ENCODE measurements around the gene PLAAT1. TPM values are rescaled to one million over a fixed set of nuclear protein-coding genes. Genes with fewer than 3 reads are reported as not detected.

PLAAT1 gene
- total RNA-seq, 3 donors from 2014 or later, result 0.73 TPM; not detected in 2

GRCh38 chr3:193240436-193240849 is 579 bp upstream of the PLAAT1 start:
- ATAC-seq, result peak; percentile 6
- intact Hi-C loops (cut with DNase I, micrococcal nuclease), result no loop called here

GRCh38 chr3:193241716-193242115 is 694 bp downstream of the PLAAT1 start:
- Histone ChIP-seq H3K9me3 (no peaks in the 10 kb centered on the region), H3K4me1 (ENCODE audit: low read depth) (no peaks in the 10 kb centered on the region), H3K36me3 (ENCODE audit: low read depth) (no peaks in the 10 kb centered on the region), H3K4me3 (no peak overlapping the region)
- ATAC-seq, result no peak
- intact Hi-C loops (cut with DNase I, micrococcal nuclease), result no loop called here
- no peak for DNase-seq
- no peak for TF ChIP-seq CTCF (IDR thresholded peaks at IDR 0.05)

More at GRCh38 chr3:193240436-193240849, 579 bp upstream of the PLAAT1 start:
- Histone ChIP-seq H3K4me3 (no peak overlapping the region), H3K36me3 (ENCODE audit: low read depth) (no peaks in the 10 kb centered on the region), H3K4me1 (ENCODE audit: low read depth) (no peaks in the 10 kb centered on the region), H3K9me3 (no peaks in the 10 kb centered on the region)
- no peak for DNase-seq
- TF ChIP-seq CTCF (IDR thresholded peaks at IDR 0.05), result no peak

- TF ChIP-seq CTCF (IDR thresholded peaks at IDR 0.05), result no peak
- H3K4me3 ChIP-seq, result no peak overlapping the region
- intact Hi-C loops (cut with DNase I, micrococcal nuclease), result no loop called here
- ATAC-seq, result no peak
- H3K9me3 ChIP-seq, result peaks cover 4% of the 10 kb centered on the region
- no peaks in the 10 kb centered on the region for H3K4me1 ChIP-seq (ENCODE audit: low read depth)
- no peak for DNase-seq
- H3K36me3 ChIP-seq (ENCODE audit: low read depth), result no peaks in the 10 kb centered on the region
Observed at GRCh38 chr3:193243571-193243970, 2.5 kb downstream of the PLAAT1 start.

- no peak for TF ChIP-seq CTCF (IDR thresholded peaks at IDR 0.05)
- H3K9me3 ChIP-seq, result peaks cover 19% of the 10 kb centered on the region
- H3K4me1 ChIP-seq (ENCODE audit: low read depth), result no peaks in the 10 kb centered on the region
- intact Hi-C loops (cut with DNase I, micrococcal nuclease), result no loop called here
- no peak overlapping the region for H3K4me3 ChIP-seq
- no peak for ATAC-seq
- H3K36me3 ChIP-seq (ENCODE audit: low read depth), result no peaks in the 10 kb centered on the region
- DNase-seq, result no peak
Observed at GRCh38 chr3:193248848-193249468, 7.9 kb downstream of the PLAAT1 start.

GRCh38 chr3:193250492-193250891 is 9.5 kb downstream of the PLAAT1 start:
- intact Hi-C loops (cut with DNase I, micrococcal nuclease), result no loop called here
- ATAC-seq (no peak), DNase-seq (no peak)
- Histone ChIP-seq H3K9me3 (peaks cover 19% of the 10 kb centered on the region), H3K36me3 (ENCODE audit: low read depth) (no peaks in the 10 kb centered on the region), H3K4me3 (no peak overlapping the region), H3K4me1 (ENCODE audit: low read depth) (no peaks in the 10 kb centered on the region)
- TF ChIP-seq CTCF (IDR thresholded peaks at IDR 0.05), result no peak
